Neural cell (in vitro differentiated cells): ENCODE data around the gene COPS9. TPM values are rescaled to one million over a fixed set of nuclear protein-coding genes. Genes with fewer than 3 reads are reported as not detected.

Experiments
- H2AFZ ChIP-seq: fragments of 200-600, 300-800 bp; sonication (generic), shearing (Covaris generic); 2 replicates; pipeline ENCODE4 v1.6.0; 2014; ENCODE audit warnings: low read depth, mild to moderate bottlenecking, antibody characterized with exemption, low read length, moderate library complexity
- H3F3A ChIP-seq: fragments of 200-600 bp; shearing (Covaris generic); 2 replicates; pipeline ENCODE4 v1.6.1; 2016; ENCODE audit warnings: mild to moderate bottlenecking, moderate library complexity, mixed read lengths, antibody characterized with exemption, low read length; ENCODE audit not compliant: insufficient read depth, poor library complexity, severe bottlenecking
- H3K27ac ChIP-seq: fragments of 200-600, 300-800 bp; sonication (generic), shearing (Covaris generic); 2 replicates; pipeline ENCODE4 v1.5.1; 2014; ENCODE audit warnings: mild to moderate bottlenecking, low read length, moderate library complexity
- H3K27me3 ChIP-seq: fragments of 300-800, 200-600 bp; sonication (generic), shearing (Covaris generic); 2 replicates; pipeline ENCODE4 v1.6.0; 2014; ENCODE audit warnings: mild to moderate bottlenecking, low read depth, low read length, moderate library complexity; ENCODE audit not compliant: insufficient read depth
- H3K36me3 ChIP-seq: fragments of 300-800, 200-600 bp; sonication (generic), shearing (Covaris generic); 2 replicates; pipeline ENCODE4 v1.5.1; 2014; ENCODE audit warnings: mild to moderate bottlenecking, antibody characterized with exemption, low read length, moderate library complexity; ENCODE audit not compliant: insufficient read depth
- H3K4me2 ChIP-seq: fragments of 300-800, 200-600 bp; sonication (generic), shearing (Covaris generic); 2 replicates; pipeline ENCODE4 v1.6.0; 2014; ENCODE audit warnings: mild to moderate bottlenecking, low read length
- H3K4me3 ChIP-seq: fragments of 300-800, 200-600 bp; sonication (generic), shearing (Covaris generic); 2 replicates; pipeline ENCODE4 v1.5.1; 2014; ENCODE audit warnings: mild to moderate bottlenecking, low read length, moderate library complexity
- H3K79me2 ChIP-seq: fragments of 200-600 bp; shearing (Covaris generic); replicated peaks from 2 replicates; pipeline ENCODE4 v1.6.0; 2014; ENCODE audit warnings: mild to moderate bottlenecking, low read length, moderate library complexity; ENCODE audit not compliant: insufficient read depth
- H3K9ac ChIP-seq: fragments of 300-800, 200-600 bp; sonication (generic), shearing (Covaris generic); 2 replicates; pipeline ENCODE4 v1.6.1; 2016; ENCODE audit warnings: mild to moderate bottlenecking, low read length, mixed read lengths
- H3K9me2 ChIP-seq: fragments of 200-600 bp; shearing (Covaris generic); 2 replicates; pipeline ENCODE4 v1.6.1; 2016; ENCODE audit warnings: mild to moderate bottlenecking, low read length, mixed read lengths; ENCODE audit not compliant: insufficient read depth
- H3K9me3 ChIP-seq: fragments of 200-600, 300-800 bp; sonication (generic), shearing (Covaris generic); 2 replicates; pipeline ENCODE4 v1.6.1; 2016; ENCODE audit warnings: mild to moderate bottlenecking, mixed run types, low read length, moderate library complexity, mixed read lengths
- H4K20me1 ChIP-seq: fragments of 200-600 bp; shearing (Covaris generic); 2 replicates; pipeline ENCODE4 v1.6.1; 2016; ENCODE audit warnings: mild to moderate bottlenecking, mixed run types; ENCODE audit not compliant: insufficient read depth
- CTCF ChIP-seq: fragments of 450-650 bp; IDR thresholded peaks from 2 replicates; pipeline ENCODE4 v1.5.1; 2014; ENCODE audit warnings: antibody characterized with exemption, mild to moderate bottlenecking, moderate library complexity; ENCODE audit not compliant: poor library complexity, severe bottlenecking
- EP300 ChIP-seq: fragments of 450-650 bp; conservative IDR thresholded peaks from 2 replicates; pipeline ENCODE4 v1.6.1; 2014; ENCODE audit warnings: antibody characterized with exemption, mild to moderate bottlenecking, moderate library complexity; ENCODE audit not compliant: poor library complexity, severe bottlenecking
- EZH2 ChIP-seq: fragments of 200-600, 300-800 bp; shearing (Covaris generic), sonication (generic); IDR thresholded peaks from 2 replicates; pipeline ENCODE4 v1.6.1; 2014; ENCODE audit warnings: antibody characterized with exemption, low read length, borderline replicate concordance, mild to moderate bottlenecking; ENCODE audit not compliant: insufficient read depth, poor library complexity, severe bottlenecking
- MXI1 ChIP-seq: fragments of 450-650 bp; conservative IDR thresholded peaks from 2 replicates; pipeline ENCODE4 v1.6.1; 2014; ENCODE audit warnings: antibody characterized with exemption, mild to moderate bottlenecking; ENCODE audit not compliant: poor library complexity, severe bottlenecking
- POLR2AphosphoS5 ChIP-seq: IDR thresholded peaks from 2 replicates; pipeline ENCODE4 v1.6.1; 2012
- RAD21 ChIP-seq: fragments of 450-650 bp; conservative IDR thresholded peaks from 2 replicates; pipeline ENCODE4 v1.6.1; 2014; ENCODE audit warnings: antibody characterized with exemption, mild to moderate bottlenecking, moderate library complexity
- REST ChIP-seq: IDR thresholded peaks from 2 replicates; pipeline ENCODE4 v1.6.1; 2012; ENCODE audit warnings: borderline replicate concordance
- SMC3 ChIP-seq: fragments of 450-650 bp; conservative IDR thresholded peaks from 2 replicates; pipeline ENCODE4 v1.6.1; 2014; ENCODE audit warnings: antibody characterized with exemption, mild to moderate bottlenecking, moderate library complexity; ENCODE audit not compliant: poor library complexity
- TAF1 ChIP-seq: IDR thresholded peaks from 2 replicates; pipeline ENCODE4 v1.6.1; 2012; ENCODE audit warnings: low read depth
- polyA plus RNA-seq: library from polyadenylated mRNA; depleted of rRNA; stranded (reverse); fragments of >200 nt; gene quantifications from 2 replicates; pipeline ENCODE4 v1.2.3, GENCODE V29; 2014

The COPS9 gene
- polyA plus RNA-seq, 1 donor from 2014 or later: 359 TPM

GRCh38 chr2:240178564-240178963 lies 42.5 kb upstream of the COPS9 start:
- H3K9me3 ChIP-seq: no peaks in the 10 kb centered on the region
- no peaks in the 10 kb centered on the region for H3K27me3 ChIP-seq
- H3K9me2 ChIP-seq: no peaks in the 10 kb centered on the region
- no peaks in the 10 kb centered on the region for H4K20me1 ChIP-seq
- H3K9ac ChIP-seq: no peak overlapping the region
- H2AFZ ChIP-seq: no peak overlapping the region
- H3K4me2 ChIP-seq: no peak overlapping the region
- no peak overlapping the region for H3K4me3 ChIP-seq
- H3K27ac ChIP-seq: no peak overlapping the region
- H3K79me2 ChIP-seq: no peaks in the 10 kb centered on the region
- TF ChIP-seq MXI1 (no peak), EP300 (no peak), TAF1 (no peak), CTCF (no peak), RAD21 (no peak), REST (no peak), POLR2AphosphoS5 (no peak), SMC3 (no peak), EZH2 (no peak)
- no peaks in the 10 kb centered on the region for H3K36me3 ChIP-seq
- H3F3A ChIP-seq: no peaks in the 10 kb centered on the region

- Histone ChIP-seq H2AFZ (no peak overlapping the region), H3K27me3 (no peaks in the 10 kb centered on the region), H3F3A (no peaks in the 10 kb centered on the region), H3K36me3 (no peaks in the 10 kb centered on the region), H3K4me2 (no peak overlapping the region), H3K27ac (no peak overlapping the region), H3K4me3 (no peak overlapping the region), H3K9me2 (no peaks in the 10 kb centered on the region), H4K20me1 (no peaks in the 10 kb centered on the region), H3K79me2 (no peaks in the 10 kb centered on the region), H3K9ac (no peak overlapping the region), H3K9me3 (peaks cover 4% of the 10 kb centered on the region)
- TF ChIP-seq POLR2AphosphoS5: no peak
- TF ChIP-seq CTCF: no peak
These were observed 38.4 kb upstream of the COPS9 start for GRCh38 chr2:240174496-240174895.
